Adrenal gland (tissue), 5 donors: ENCODE results near the gene CNTN4.

ENCODE experiments used
- CTCF ChIP-seq, 6 experiments: fragments of 450-650 bp in 4 of 6; fragments of 200-600 bp in 2 of 6; sonication (generic) in 1 of 6; IDR thresholded peaks; 1 replicate in 5 of 6; 2 replicates in 1 of 6; pipeline versions ENCODE4 v1.5.1 to v1.8.0; 2016 to 2021; ENCODE audit warnings: antibody characterized with exemption in 6 of 6, mild to moderate bottlenecking in 2 of 6, moderate library complexity in 1 of 6
- POLR2A ChIP-seq, 2 donors: fragments of 450-650 bp; IDR thresholded peaks; one replicate each; pipeline ENCODE4 v1.6.1; 2017; ENCODE audit warnings: antibody characterized with exemption in 2 of 2, mild to moderate bottlenecking in 2 of 2, moderate library complexity in 1 of 2
- donor health status: DM: no; HTN: no; CAD: no.

DNA sequence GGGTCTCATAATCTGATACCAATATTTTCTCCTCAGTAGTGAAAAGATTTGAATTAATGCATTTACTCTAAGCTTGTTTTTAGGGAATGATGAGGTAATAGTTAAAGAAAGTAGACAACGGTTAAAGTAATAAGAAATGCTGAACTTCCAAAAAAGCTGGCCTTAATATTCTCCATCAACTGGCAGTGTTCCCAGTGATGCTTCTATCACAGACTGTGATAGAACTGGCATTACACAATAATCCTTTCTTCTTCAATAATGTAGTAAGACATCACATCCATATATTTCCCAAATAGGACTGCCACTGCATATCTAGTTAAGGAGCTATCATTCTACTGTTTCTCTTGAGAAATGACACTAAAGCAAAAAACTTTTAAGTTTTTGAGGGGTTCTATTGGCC, 822.8 kb downstream of the CNTN4 start:
- TF ChIP-seq POLR2A (IDR thresholded peaks at IDR 0.05) (no peak), CTCF (IDR thresholded peaks at IDR 0.05) (no peak)
